Measurements from ENCODE around the gene COL5A1.

The COL5A1 gene

GRCh38 chr9:134626571-134627416, 14.8 kb upstream of the COL5A1 start:
- peak; percentile 26 for DNase-seq

GRCh38 chr9:134627417-134628353, 13.9 kb upstream of the COL5A1 start:
- no peak for DNase-seq

GRCh38 chr9:134628354-134628736, 13.3 kb upstream of the COL5A1 start:
- peak; percentile 90 for DNase-seq

- DNase-seq = no peak
Observed at GRCh38 chr9:134629061-134629585, 12.5 kb upstream of the COL5A1 start.

- DNase-seq = no peak
Observed at GRCh38 chr9:134629586-134630392, 11.8 kb upstream of the COL5A1 start.

- no peak for DNase-seq
Observed at GRCh38 chr9:134630393-134630790, 11.2 kb upstream of the COL5A1 start.

GRCh38 chr9:134630861-134631260, 10.7 kb upstream of the COL5A1 start:
- DNase-seq = no peak

GRCh38 chr9:134631881-134632280, 9.7 kb upstream of the COL5A1 start:
- DNase-seq = no peak

- DNase-seq = no peak
Observed at GRCh38 chr9:134632329-134632728, 9.3 kb upstream of the COL5A1 start.

GRCh38 chr9:134633362-134634142, 8.1 kb upstream of the COL5A1 start:
- DNase-seq = no peak

GRCh38 chr9:134634176-134634575, 7.4 kb upstream of the COL5A1 start:
- no peak for DNase-seq

- no peak for DNase-seq
Observed at GRCh38 chr9:134634667-134635230, 6.9 kb upstream of the COL5A1 start.

- no peak for DNase-seq
Observed at GRCh38 chr9:134635351-134636148, 6.1 kb upstream of the COL5A1 start.

GRCh38 chr9:134636149-134636507, 5.5 kb upstream of the COL5A1 start:
- no peak for DNase-seq

GRCh38 chr9:134637241-134637640, 4.4 kb upstream of the COL5A1 start:
- DNase-seq = no peak

GRCh38 chr9:134637696-134638501, 3.7 kb upstream of the COL5A1 start:
- DNase-seq = no peak

- DNase-seq = no peak
Observed at GRCh38 chr9:134638502-134639090, 3.0 kb upstream of the COL5A1 start.

GRCh38 chr9:134639994-134640393, 1.6 kb upstream of the COL5A1 start:
- no peak for DNase-seq

- no peak for DNase-seq
Observed at GRCh38 chr9:134640506-134641172, 964 bp upstream of the COL5A1 start.

All from MV-4-11 (cell line).